AG20443 (cell line): ENCODE data around the gene ENPEP.
"Not testable (repeated sequence)": the region's sequence is repeated elsewhere in the genome, so short reads cannot be mapped to it uniquely, and the experiment has no call there.

Source experiments
- DNase-seq: peaks from one replicate; pipeline ENCODE4 v3.0.0; 2012; ENCODE audit warnings: low spot score, mixed read lengths

Gene ENPEP

GRCh38 chr4:110475881-110476818 lies at the start of gene ENPEP:
Gene ENPEP (plus strand): TSS chr4:110476155. CDS start chr4:110476415, 260 bp downstream.
- peak; percentile 24 for DNase-seq

- not testable (repeated sequence) for DNase-seq
These were observed 44.1 kb upstream of the ENPEP start for GRCh38 chr4:110431805-110432204.

GRCh38 chr4:110437292-110437691 lies 38.7 kb upstream of the ENPEP start:
- not testable (repeated sequence) for DNase-seq

GRCh38 chr4:110439209-110439608 lies 36.7 kb upstream of the ENPEP start:
- DNase-seq: not testable (repeated sequence)

GRCh38 chr4:110442309-110442708 lies 33.6 kb upstream of the ENPEP start:
- DNase-seq: no peak

GRCh38 chr4:110442788-110443187 lies 33.2 kb upstream of the ENPEP start:
- no peak for DNase-seq

GRCh38 chr4:110449947-110450346 lies 26.0 kb upstream of the ENPEP start:
- no peak for DNase-seq

- DNase-seq: no peak
These were observed 23.4 kb upstream of the ENPEP start for GRCh38 chr4:110452546-110452945.

- no peak for DNase-seq
These were observed 21.5 kb upstream of the ENPEP start for GRCh38 chr4:110454441-110454840.

- no peak for DNase-seq
These were observed 17.3 kb upstream of the ENPEP start for GRCh38 chr4:110458494-110459266.

GRCh38 chr4:110460074-110460746 lies 15.7 kb upstream of the ENPEP start:
- no peak for DNase-seq

GRCh38 chr4:110467400-110467799 lies 8.6 kb upstream of the ENPEP start:
- no peak for DNase-seq

- no peak for DNase-seq
These were observed 3.2 kb upstream of the ENPEP start for GRCh38 chr4:110472583-110473329.

- no peak for DNase-seq
These were observed 1.5 kb upstream of the ENPEP start for GRCh38 chr4:110474481-110474880.

GRCh38 chr4:110475080-110475479 lies 875 bp upstream of the ENPEP start:
- DNase-seq: not testable (repeated sequence)

GRCh38 chr4:110477836-110478235 lies 1.9 kb downstream of the ENPEP start:
- no peak for DNase-seq

- DNase-seq: peak; percentile 70
These were observed 4.1 kb downstream of the ENPEP start for GRCh38 chr4:110480031-110480549.

- no peak for DNase-seq
These were observed 4.9 kb downstream of the ENPEP start for GRCh38 chr4:110480746-110481271.

GRCh38 chr4:110483516-110483915 lies 7.6 kb downstream of the ENPEP start:
- no peak for DNase-seq

- DNase-seq: no peak
These were observed 8.1 kb downstream of the ENPEP start for GRCh38 chr4:110484029-110484428.

GRCh38 chr4:110484767-110485166 lies 8.8 kb downstream of the ENPEP start:
- peak; percentile 71 for DNase-seq
